ENCODE results near the gene PLA2G4F.

- no peak for TF ChIP-seq CTCF (IDR thresholded peaks at IDR 0.05; ENCODE audit: low read length)
- TF ChIP-seq EZH2 (IDR thresholded peaks at IDR 0.05; ENCODE audit: borderline replicate concordance, low read length), result no peak
Measured at GRCh38 chr15:42159381-42160015, 3.1 kb upstream of the PLA2G4F start.

Measured in OCI-LY1 (cell line).